GM19043 (cell line): ENCODE results near the gene RNPS1.

Source experiments
- ATAC-seq: cut with Tn5 transposase; IDR thresholded peaks from one replicate; pipeline ENCODE4 v1.9.1; 2021; ENCODE audit warnings: low read depth; ENCODE audit not compliant: unreplicated experiment

The RNPS1 gene

GRCh38 chr16:2237493-2238149, 30.3 kb downstream of the RNPS1 start:
- no peak for ATAC-seq

DNA sequence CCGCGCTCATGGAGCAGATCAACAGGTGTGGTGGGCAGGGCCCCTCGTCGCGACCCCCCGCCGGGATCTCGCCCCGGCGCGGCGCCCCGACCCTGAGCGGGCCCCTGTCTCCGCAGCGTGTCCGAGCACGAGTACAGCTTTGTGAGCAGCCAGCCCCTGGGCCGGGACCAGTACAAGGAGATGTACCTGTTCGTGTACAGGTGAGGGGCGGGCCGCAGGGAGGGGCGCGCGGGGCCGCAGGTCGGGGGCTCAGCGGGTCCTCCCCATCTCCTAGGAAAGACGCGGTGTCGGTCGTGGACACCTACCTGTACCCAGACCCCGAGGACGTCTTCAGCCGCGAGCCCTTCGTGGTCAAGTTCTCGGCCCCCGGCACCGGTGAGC, 30.8 kb downstream of the RNPS1 start:
- ATAC-seq: no peak

DNA sequence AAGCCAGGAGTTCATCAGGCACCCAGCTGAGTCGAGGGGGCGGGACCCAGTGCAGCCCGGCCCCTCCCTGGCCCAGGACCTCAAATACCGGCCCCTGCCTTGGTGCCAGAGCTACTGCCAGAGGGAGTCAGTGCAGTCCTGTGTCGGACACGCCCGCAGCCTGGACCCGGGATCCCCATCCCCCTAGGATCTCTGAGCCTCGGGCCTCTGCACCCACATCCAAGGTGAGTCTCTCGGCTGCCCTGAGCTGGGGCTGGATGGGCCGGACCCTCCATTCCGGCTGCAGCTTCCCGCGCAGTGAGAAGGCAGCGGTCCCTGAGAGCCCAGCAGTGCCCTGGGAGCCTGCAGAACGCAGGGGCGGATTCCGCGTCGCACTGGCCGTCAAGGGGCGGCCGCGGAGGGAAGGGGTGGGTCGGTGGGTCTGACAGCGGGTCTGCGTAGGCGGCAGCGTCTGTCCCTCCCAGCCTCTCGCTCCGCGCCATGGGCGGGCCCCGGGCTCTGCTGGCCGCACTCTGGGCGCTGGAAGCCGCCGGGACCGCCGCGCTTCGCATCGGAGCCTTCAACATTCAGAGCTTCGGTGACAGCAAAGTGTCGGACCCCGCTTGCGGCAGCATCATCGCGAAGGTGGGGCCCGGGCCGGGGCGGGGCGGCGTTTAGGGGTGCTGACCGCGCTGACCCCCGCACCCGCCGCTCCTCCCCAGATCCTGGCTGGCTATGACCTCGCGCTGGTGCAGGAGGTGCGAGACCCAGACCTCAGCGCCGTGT, 31.4 kb downstream of the RNPS1 start, which contains the start of gene DNASE1L2:
Gene DNASE1L2 (plus strand): TSS at position 108 of the 765 bp plus-strand sequence. CDS start 373 bp downstream, at position 481.
- ATAC-seq: no peak

- ATAC-seq: no peak
Measured at GRCh38 chr16:2235695-2236336, 32.1 kb downstream of the RNPS1 start.

DNA sequence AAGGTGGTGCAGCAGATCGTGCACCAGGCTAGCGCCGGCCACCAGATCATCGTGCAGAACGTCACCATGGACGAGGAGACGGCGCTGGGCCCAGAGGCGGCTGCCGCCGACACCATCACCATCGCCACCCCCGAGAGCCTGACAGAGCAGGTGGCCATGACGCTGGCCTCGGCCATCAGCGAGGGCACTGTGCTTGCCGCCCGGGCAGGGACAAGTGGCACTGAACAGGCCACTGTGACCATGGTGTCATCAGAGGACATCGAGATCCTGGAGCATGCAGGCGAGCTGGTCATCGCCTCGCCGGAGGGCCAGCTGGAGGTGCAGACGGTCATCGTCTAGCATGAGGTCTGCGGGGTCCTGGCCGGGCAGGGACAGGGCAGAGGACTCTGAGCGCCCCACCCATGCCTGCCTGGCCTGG, 32.7 kb downstream of the RNPS1 start:
- ATAC-seq: no peak

- ATAC-seq: no peak
Measured at GRCh38 chr16:2234813-2235170, 33.1 kb downstream of the RNPS1 start.

GRCh38 chr16:2233872-2234812, 33.8 kb downstream of the RNPS1 start:
- no peak for ATAC-seq

- no peak for ATAC-seq
Measured at GRCh38 chr16:2233046-2233775, 34.7 kb downstream of the RNPS1 start.

DNA sequence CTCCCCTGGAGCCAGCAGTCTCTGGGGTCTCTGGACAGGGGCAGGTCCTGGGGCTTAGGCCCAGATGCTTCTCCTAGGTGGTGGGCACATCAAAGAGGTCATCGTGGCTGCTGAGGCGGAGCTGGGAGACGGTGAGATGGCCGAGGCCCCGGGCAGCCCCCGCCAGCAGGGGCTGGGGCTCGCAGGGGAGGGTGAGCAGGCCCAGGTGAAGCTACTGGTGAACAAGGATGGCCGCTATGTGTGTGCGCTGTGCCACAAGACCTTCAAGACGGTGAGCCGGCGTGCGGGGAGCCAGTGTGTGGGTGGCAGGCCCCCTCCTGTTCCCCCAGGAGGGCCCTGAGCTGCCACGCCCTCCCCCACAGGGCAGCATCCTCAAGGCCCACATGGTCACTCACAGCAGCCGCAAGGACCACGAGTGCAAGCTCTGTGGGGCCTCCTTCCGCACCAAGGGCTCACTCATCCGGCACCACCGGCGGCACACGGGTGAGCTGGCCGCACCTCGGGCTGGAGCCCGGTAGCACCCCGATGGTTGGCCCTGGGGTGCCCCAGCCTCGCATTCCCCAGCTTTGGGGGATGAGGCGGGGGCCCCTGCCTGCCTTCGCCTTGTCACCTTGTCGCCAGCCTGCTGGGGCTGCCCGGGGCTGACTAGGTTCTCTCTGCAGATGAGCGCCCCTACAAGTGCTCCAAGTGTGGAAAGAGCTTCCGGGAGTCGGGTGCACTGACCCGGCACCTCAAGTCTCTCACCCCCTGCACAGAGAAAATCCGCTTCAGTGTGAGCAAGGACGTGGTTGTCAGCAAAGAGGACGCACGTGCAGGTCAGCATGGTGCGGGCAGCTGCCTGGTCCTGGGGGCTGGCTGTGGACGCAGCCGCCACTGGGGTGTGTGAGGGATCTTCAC, 35.6 kb downstream of the RNPS1 start:
- no peak for ATAC-seq

GRCh38 chr16:2231016-2231931, 36.7 kb downstream of the RNPS1 start:
- ATAC-seq: no peak

DNA sequence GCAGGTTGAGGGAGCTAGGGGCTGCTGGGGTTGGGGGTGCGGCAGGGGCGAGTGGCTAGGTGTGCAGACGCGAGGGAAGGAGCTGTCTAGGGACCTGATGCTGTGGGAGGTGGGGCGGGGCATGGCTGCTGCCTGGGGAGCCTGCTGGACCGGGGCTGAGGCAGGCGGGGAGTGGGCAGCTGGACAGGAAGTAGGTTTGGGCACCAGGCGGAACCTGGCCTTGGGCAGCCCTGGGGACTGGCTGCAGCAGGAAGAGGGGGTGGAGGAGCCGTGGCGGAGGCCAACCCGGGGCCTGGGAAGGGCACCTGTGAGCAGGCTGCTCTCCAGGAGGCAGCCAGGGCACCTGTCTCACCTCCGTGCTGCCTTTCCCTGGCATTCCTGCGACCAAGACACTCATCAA, 37.5 kb downstream of the RNPS1 start:
- no peak for ATAC-seq

DNA sequence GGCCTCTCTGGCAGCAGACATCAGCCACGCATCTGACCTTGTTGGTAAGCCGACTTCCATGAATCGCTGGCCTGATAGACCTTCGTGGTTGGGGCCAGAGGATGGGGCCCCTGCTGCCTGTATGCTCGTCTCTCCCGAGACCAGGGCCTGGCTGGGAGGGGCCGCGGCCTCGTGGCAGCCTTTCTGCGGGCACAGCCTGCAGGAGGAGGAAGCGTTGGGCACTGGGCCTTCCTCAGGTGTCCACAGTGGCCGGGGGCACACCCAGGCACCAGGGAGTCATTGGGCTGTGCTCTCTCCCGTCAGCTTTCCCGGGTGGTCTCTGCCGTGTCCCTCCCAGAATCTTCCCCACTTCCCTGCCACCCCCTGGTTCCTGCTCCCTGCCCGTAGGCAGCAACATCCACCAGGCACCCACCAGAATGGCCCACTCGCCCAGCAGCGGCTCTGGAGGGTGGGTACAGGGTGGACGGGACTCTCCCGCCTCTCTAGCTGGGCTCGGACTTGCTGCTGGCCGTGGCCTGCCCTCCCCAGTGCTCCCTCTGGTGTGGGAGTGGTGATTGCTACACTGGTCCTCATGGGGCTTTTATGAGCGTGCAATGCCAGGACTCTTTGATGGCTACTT, 38.2 kb downstream of the RNPS1 start:
- ATAC-seq: no peak

DNA sequence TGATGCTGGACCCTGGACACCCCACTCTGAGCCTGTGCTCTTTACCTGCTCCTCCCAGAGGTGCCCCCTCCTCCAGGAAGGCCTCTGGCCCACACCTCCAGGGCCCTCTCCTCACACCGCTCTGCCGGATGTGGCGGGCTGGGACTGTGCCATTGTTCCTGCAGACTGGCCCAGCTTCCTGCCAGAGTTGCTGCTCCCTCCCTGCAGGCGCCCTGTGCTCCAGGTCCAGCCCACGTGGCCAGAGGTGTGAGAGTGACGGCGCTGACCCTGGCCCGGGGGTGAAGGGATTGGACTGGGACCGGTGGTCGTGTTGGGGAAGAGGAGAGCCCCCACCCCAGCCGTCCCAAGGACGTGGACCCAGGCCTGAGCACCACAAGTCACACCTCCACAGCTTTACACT, 38.8 kb downstream of the RNPS1 start:
- ATAC-seq: no peak

DNA sequence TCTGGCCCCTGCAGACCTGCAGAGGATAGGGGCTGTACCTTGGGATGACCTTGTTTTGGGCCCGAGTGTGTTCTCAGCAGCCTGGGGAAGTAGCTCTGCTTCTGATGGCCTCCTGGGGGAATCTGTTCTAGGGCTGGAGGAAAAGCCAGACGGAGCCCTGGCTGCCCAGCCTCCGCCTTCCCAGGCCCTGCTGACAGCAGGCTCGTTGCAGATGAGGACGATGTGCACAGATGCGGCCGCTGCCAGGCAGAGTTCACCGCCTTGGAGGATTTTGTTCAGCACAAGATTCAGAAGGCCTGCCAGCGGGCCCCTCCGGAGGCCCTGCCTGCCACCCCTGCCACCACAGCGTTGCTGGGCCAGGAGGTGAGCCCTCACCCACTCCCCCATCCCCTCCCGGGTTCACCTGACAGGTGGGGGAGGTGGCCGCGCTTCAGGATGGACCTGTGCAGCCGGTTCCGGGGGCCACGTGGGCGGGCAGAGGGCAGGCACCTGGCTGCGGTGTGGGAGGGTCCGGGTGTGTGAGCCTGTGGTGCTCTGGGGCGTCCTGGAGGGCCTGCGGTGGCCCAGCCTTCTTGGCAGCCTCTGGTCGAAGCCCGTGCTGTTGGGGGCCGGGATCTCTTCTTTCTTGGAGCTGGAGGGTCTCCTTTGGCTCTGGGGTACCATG, 39.6 kb downstream of the RNPS1 start:
- ATAC-seq: no peak

- ATAC-seq: no peak
Measured at GRCh38 chr16:2226918-2227317, 41.0 kb downstream of the RNPS1 start.

DNA sequence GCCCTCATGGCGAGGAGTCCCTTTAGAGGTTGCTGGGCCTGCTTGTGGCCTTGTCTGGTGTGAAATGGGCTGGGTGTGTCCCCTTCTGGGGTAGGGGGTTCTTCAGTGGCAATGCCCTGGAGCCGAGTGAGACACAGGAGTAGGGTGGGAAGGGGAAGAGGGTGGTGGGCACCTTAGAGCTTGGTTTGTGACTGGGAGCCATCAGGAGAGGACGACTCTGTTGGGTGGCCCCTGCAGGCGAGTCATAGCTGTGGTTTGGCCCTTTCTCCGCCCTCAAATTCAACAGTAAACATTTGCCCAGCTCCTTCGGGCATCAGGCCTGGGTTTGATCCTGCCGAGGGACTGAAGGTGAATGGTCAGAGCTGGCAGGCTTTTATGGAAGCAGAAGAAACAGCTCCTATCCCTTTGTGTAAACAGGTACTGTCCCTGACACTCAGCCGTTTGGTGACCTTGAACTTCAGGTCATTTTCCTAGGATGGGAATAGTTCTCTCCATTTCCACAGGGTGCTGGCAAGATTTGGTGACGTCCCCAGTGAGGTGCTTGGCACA, 41.6 kb downstream of the RNPS1 start:
- ATAC-seq: no peak
